ENCODE measurements around the gene PDE11A. TPM values are rescaled to one million over a fixed set of nuclear protein-coding genes. Genes with fewer than 3 reads are reported as not detected.

Gene PDE11A
- total and polyA plus RNA-seq, 2 of the 8 experiments (the other 6 are each of a cell fraction or from before 2014, with no cell fraction given) = 0.19 to 0.23 TPM

GRCh38 chr2:177909962-177910361 lies 162.6 kb downstream of the PDE11A start:
- Histone ChIP-seq H3K14ac (ENCODE audit: insufficient read length) (no peak overlapping the region), H2BK15ac (ENCODE audit: low read length) (no peak overlapping the region), H3K79me2 (ENCODE audit: control insufficient read depth in 1 of 2, insufficient read depth in 2 of 2, low read length in 2 of 2) (no peaks in the 10 kb centered on the region), H4K20me1 (replicated peaks in 1 of 2; ENCODE audit: control insufficient read depth in 1 of 2, insufficient read depth in 2 of 2, low read length in 2 of 2) (no peaks in the 10 kb centered on the region), H2BK20ac (ENCODE audit: low read length) (no peak overlapping the region), H3K4me3 (ENCODE audit: extremely low read depth in 1 of 4, insufficient read depth in 2 of 4, low read depth in 3 of 4, low read length in 4 of 4) (no peak overlapping the region), H3K56ac (replicated peaks; ENCODE audit: insufficient read length, low read depth, low read length) (no peak overlapping the region), H3K18ac (ENCODE audit: extremely low read depth, low read length) (no peak overlapping the region), H4K8ac (ENCODE audit: extremely low read depth, insufficient read depth, low read length) (no peak overlapping the region), H3K27me3 (replicated peaks in 1 of 4; ENCODE audit: control insufficient read depth in 3 of 4, extremely low read depth in 1 of 4, insufficient read depth in 3 of 4, low read length in 3 of 4) (no peaks in the 10 kb centered on the region; a peak in 1 of 7 replicates), H2BK5ac (ENCODE audit: low read depth, low read length) (no peak overlapping the region), H3K23me2 (ENCODE audit: low read depth, low read length) (no peaks in the 10 kb centered on the region), H2AK5ac (ENCODE audit: low read depth, low read length) (no peak overlapping the region), H3K79me1 (ENCODE audit: low read depth, low read length) (no peaks in the 10 kb centered on the region), H3K4me2 (ENCODE audit: insufficient read depth in 1 of 2, low read depth in 2 of 2, low read length in 2 of 2) (no peak overlapping the region), H3K23ac (ENCODE audit: insufficient read length) (no peak overlapping the region), H4K5ac (ENCODE audit: insufficient read length, low read depth, low read length) (no peak overlapping the region), H3K36me3 (ENCODE audit: control insufficient read depth in 2 of 4, insufficient read depth in 4 of 4, low read length in 3 of 4) (no peaks in the 10 kb centered on the region), H2BK120ac (replicated peaks; ENCODE audit: low read depth, low read length) (no peak overlapping the region), H3K27ac (ENCODE audit: low read depth, low read length) (no peak overlapping the region), H3K4ac (replicated peaks; ENCODE audit: insufficient read length, low read depth, low read length) (no peak overlapping the region), H3K4me1 (replicated peaks in 1 of 4; ENCODE audit: control insufficient read depth in 3 of 4, insufficient read depth in 4 of 4, low read length in 3 of 4) (no peaks in the 10 kb centered on the region), H4K91ac (replicated peaks; ENCODE audit: insufficient read length, low read length) (no peak overlapping the region), H3K9ac (replicated peaks in 1 of 4; ENCODE audit: extremely low read depth in 1 of 4, low read depth in 3 of 4, low read length in 3 of 4) (no peak overlapping the region), H2AFZ (ENCODE audit: low read length) (no peak overlapping the region), H2BK12ac (ENCODE audit: low read depth, low read length) (no peak overlapping the region), H3K9me3 (ENCODE audit: insufficient read depth in 2 of 2, low read depth in 1 of 2, low read length in 1 of 2) (no peaks in the 10 kb centered on the region)
- POLR2A ChIA-PET (ENCODE audit: partially characterized antibody) = interaction anchor here (0.7 kb wide), 1 partner anchor 131 kb away, joined by 3 read pairs; no protein-coding TSS in a partner anchor
- no peak for DNase-seq (ENCODE audit: low read depth in 1 of 2, low spot score in 2 of 2)
- CTCF ChIA-PET (ENCODE audit: partially characterized antibody) = no interaction called here
- no peak for TF ChIP-seq RXRA (IDR thresholded peaks at IDR 0.05; ENCODE audit: insufficient read depth, low read depth, low read length)
- TF ChIP-seq SIRT6 (IDR thresholded peaks at IDR 0.05; ENCODE audit: low read length) = no peak
- no peak for TF ChIP-seq TCF12 (IDR thresholded peaks at IDR 0.05; ENCODE audit: low read depth, low read length)
- no peak for TF ChIP-seq KDM1A (IDR thresholded peaks at IDR 0.05; ENCODE audit: borderline replicate concordance, low read length)
- TF ChIP-seq SP4 (IDR thresholded peaks at IDR 0.05; ENCODE audit: low read length) = no peak
- TF ChIP-seq BRCA1 (IDR thresholded peaks at IDR 0.05; ENCODE audit: low read depth, low read length) = no peak
- TF ChIP-seq RBBP5 (IDR thresholded peaks at IDR 0.05; ENCODE audit: borderline replicate concordance, low read depth, low read length) = no peak
- no peak for TF ChIP-seq SIX5 (IDR thresholded peaks at IDR 0.05; ENCODE audit: low read depth, low read length)
- TF ChIP-seq FOSL1 (IDR thresholded peaks at IDR 0.05; ENCODE audit: insufficient read depth, low read depth, low read length) = no peak
- TF ChIP-seq CTBP2 (IDR thresholded peaks at IDR 0.05; ENCODE audit: borderline replicate concordance, insufficient read depth, insufficient read length, low read length) = no peak
- TF ChIP-seq EZH2 (IDR thresholded peaks at IDR 0.05; ENCODE audit: low read depth, low read length, severe bottlenecking) = no peak
- no peak for TF ChIP-seq PHF8 (conservative IDR thresholded peaks at IDR 0.05; ENCODE audit: low read depth, low read length)
- no peak for TF ChIP-seq HDAC2 (IDR thresholded peaks at IDR 0.05; ENCODE audit: borderline replicate concordance in 1 of 2, low read depth in 2 of 2, low read length in 2 of 2)
- WGBS, 2 experiments (ENCODE audit: extremely low coverage in 1 of 2, insufficient coverage in 1 of 2, insufficient read length in 1 of 2, insufficient replicate concordance in 2 of 2, low coverage in 1 of 2, low lambda C conversion rate in 2 of 2, missing lambda C conversion rate in 1 of 2) = 67% methylated on average over 2 of the region's 2 CpGs; no CpG with 5 or more reads in 1 of the 2 experiments
- no peak for FAIRE-seq

Data from H1 (cell line).